Cortex of kidney (tissue), 1 donor: ENCODE data around the gene MAP3K5.
"Not testable (repeated sequence)": the region's sequence is repeated elsewhere in the genome, so short reads cannot be mapped to it uniquely, and the experiment has no call there.

Source experiments
- DNase-seq: peaks from one replicate; lab custom pipeline; 2025; lab: John Stamatoyannopoulos, UW

Gene MAP3K5

DNA sequence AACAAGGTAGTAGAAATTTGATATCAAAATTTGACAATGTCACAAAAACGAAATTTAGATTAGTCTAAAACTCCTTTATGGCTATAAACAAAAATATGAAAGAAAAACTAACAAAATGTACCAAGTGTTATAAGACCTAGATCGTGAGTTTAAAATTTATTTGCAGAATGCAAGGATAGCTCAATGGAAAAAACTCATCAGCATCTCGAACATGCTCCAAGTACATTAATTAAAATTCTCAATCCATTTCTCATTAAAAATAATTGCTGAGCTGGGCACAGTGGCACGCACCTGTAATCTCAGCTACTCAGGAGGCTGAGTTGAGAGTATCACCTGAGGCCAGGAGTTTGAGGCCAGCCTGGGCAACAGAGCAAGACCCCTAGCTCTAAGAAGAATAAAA is 70.8 kb downstream of the MAP3K5 start:
- no peak for DNase-seq

- DNase-seq: no peak
Measured at GRCh38 chr6:136720045-136720770, 72.1 kb downstream of the MAP3K5 start.

GRCh38 chr6:136719280-136720044 is 72.8 kb downstream of the MAP3K5 start:
- DNase-seq: no peak

DNA sequence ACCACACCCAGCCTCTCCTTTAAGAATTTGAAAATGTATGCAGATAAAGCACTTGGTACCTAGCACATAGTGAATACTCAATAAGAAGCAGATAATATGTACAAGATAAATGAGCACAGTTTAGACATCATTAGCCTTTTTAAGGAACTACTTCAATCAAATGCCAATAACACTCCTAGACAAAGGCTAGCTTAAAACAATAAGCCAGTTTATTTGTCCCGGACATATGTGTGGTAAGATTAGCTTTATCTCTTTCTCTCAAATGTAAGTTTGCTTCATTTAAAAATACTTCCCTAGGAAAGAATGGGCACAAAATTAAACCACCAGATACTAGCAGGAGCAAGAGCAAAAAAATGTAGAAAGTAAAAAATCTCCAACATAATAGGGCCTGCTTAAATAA is 73.8 kb downstream of the MAP3K5 start:
- no peak for DNase-seq

DNA sequence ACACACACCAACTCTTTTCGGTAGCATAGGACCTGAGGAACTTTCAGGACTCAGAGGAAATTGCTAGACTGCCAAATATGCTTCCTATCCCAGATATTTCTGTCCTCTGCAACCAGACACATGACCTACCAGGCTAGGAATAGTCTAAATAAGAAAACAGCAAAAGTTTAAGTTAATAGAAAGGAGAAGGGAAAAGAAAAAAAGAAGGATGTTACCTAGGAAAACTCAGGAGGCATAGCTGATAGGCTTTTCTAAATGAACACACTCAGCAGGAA is 74.6 kb downstream of the MAP3K5 start:
- DNase-seq: no peak

DNA sequence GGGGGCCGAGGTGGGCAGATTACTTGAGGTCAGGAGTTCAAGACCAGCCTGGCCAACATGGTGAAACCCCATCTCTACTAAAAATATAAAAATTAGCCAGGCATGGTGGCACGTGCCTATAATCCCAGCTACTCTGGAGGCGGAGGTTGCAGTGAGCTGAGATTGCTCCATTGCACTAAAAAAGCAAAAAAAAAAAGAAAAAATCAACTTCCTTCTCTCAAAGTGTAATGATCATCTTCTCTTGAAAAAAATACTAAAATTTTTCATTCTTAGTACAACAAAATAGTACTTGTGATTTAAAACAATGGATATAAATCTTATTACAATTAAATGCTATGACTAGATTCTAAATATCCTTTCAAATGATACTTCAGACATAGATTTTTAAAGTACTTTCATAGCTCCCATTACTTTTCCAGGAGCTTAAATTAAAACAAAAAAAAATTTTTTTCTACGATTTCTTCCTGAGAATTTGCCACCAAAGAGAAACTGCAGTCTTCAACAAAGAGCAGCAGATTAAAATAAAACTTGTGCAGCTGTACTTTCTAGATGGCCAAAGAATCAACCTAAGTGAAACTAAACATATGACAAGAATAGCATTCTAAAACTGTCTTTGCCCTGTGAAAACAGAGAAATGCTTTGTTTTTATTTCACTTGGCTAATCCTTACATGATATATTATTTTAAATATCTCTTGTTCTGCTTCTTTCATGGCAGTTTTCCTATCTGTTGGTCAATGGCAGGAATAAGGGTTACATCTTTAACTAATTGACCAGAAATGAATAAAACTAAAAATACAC is 75.2 kb downstream of the MAP3K5 start:
- no peak for DNase-seq

DNA sequence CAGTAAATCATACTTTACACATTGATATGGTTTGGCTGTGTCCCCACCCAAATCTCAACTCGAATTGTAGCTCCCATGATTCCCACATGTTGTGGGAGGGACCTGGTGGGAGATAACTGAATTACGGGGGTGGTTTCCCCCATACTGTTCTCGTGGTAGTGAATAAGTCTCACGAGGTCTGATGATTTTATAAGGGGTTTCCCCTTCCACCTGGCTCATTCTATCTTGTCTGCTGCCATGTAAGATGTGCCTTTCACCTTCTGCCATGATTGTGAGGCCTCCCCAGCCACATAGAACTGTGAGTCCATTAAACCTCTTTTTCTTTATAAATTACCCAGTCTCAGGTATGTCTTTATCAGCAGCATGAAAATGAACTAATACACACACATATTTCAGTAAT is 79.6 kb downstream of the MAP3K5 start:
- DNase-seq: not testable (repeated sequence)

- no peak for DNase-seq
Measured at GRCh38 chr6:136711644-136712043, 80.6 kb downstream of the MAP3K5 start.

DNA sequence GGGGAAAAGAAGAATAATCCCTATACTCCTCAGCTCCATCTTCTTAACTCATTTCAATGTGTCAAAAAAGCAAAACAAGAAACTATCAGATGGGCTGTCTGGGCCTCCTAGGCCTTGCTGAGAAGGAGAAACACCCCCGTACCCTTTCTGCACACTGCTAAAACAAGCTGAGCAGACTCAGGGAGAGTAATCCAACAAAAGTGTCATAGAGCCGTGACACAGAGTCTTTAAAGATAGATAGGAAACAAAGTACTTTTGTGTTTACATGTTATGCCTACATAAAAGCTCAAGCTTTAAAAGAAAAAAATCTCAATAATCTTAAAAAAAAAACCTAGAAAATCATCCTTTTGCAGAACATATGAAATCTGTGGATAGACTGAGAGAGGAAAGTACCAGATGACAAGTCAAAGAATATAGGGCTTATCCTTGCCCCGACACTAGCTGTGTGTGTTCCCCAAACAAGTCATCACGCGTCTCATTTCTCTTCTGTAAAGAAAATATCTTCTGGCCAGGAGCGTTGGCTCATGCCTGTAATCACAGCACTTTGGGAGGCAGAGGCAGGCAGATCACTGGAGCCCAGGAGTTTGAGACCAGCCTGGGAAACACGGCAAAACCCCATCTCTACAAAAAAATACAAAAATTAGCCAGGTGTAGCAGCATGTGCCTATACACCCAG is 81.3 kb downstream of the MAP3K5 start:
- DNase-seq: no peak

- no peak for DNase-seq
Measured at GRCh38 chr6:136709429-136709828, 82.8 kb downstream of the MAP3K5 start.

- no peak for DNase-seq
Measured at GRCh38 chr6:136706430-136706829, 85.8 kb downstream of the MAP3K5 start.

GRCh38 chr6:136703331-136703865 is 88.9 kb downstream of the MAP3K5 start:
- DNase-seq: no peak

DNA sequence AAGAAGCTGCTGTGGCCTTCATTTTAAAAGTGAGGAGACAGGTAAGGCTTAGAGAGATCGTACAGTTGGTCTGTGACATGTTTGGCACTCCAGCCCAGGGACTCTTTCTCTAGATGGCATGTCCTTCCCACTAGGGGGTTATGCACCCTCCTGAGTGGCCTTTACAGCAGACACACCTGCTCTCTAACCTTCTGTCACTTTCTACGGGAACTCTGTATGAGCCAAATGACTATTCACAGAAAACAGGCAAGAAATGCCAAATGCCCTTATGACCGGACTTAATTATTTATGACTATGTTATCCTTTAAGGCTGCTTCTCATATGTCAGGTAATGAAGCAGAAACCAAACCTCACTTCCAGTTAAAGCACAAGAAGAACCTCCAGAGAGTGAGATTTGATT is 91.2 kb downstream of the MAP3K5 start:
- no peak for DNase-seq

DNA sequence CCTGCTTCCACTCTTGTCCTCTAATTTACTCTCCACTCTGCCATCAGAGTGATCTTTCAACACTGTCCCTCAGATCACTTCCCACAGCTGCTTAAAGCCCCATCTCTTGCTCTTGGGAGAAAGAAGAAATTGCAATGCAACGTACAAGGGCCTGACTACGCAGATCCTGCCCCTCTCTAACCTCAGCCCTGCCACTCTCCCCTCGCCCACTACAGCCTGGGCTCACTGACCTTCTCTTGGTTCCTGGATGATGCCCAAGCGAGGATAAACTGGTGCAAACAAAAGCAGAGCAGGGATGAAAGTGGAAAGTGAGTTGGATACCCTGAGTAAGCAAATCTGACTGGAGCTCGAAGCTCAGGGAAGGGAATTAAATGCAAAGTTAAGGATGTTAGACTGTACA is 92.9 kb downstream of the MAP3K5 start:
- no peak for DNase-seq

DNA sequence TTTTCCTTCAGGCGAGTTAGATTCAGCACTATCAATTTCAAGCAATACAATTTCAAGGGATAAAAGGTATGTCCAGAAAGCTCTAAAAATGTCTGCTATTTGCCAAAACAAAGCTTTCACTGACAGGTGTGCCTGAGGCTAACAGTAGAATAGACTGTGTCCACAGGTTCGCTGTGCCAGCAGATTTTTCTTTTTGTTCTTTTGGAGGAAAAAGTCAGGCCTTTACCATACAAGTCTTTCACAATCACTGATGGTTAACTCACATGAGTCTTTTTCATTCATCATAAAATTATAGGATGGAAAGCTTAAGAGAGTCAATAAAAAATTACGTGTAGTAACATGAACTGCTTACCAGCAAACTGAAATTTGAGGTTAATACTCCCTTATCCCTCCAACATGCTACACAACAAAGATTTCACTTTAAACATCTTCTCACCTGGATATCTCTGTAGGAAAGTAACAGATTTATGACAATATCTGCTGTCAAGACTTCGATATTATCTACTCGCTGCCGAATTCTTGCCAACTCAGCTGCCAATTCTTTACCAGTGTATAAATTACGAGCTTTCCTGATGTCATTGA is 95.4 kb downstream of the MAP3K5 start:
- DNase-seq: no peak

DNA sequence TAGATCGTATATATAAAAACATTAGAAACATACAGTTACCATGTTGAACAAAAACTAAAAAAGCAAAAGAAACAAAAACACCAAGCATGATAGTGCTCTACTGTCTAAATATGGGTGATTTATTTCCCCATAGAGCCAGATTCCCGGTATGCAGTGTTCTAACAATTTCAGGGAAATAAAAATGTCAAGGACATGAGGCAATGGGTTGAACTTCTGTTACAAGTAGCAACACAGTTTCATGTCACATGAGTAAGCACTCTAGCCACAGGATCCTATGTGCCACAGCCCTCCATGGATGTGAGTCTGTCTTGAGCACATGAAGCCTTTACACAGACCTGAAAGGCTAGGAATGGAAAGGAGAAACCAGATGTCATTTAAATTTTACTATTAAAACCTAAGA is 96.0 kb downstream of the MAP3K5 start:
- DNase-seq: no peak

- DNase-seq: no peak
Measured at GRCh38 chr6:136695412-136695811, 96.9 kb downstream of the MAP3K5 start.

DNA sequence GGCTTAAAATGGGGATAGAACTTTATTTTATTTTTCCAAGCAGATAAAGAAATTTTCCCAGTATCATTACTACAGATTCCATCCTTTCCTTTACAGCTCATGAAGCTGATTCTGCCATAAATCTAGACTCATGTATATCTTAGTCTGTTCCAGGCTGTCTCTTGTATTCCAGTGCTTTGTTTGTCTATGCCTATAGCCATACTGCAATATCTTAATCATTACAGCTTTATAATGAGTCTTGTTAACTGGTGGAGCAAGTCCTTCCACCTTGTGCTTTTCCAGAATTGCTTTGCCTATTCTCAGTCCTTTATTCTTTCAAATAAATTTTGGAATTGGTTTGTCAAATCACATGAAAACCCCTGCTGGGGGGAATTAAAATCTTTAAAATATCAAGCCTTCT is 99.2 kb downstream of the MAP3K5 start:
- no peak for DNase-seq

- DNase-seq: not testable (repeated sequence)
Measured at GRCh38 chr6:136687894-136688293, 104.4 kb downstream of the MAP3K5 start.

DNA sequence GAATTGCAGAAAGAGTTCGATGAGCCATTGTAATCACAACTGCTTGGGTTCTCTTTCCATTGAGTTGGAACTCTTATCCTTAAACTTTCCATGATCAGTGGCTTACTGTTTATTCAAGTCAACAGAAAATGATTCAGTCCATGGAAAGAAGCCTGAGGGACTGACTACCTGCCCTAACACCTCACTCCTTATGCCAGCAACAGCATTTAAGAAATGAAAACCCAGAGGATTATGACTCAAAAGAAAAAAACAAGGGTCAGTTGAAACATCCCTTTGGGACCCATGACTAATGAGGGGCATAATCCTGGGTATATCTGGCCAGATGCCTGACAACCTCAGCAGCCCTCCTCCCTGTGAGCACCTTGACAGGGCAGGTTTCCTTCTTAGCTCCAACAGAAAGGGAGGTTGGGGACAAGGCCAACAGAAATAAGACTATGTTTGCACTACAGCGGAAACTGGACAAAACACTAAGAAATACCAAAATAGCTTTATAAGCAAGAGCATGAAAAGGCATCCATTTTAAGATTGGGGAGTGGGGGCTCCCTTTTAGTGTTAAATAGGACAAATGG is 106.7 kb downstream of the MAP3K5 start:
- DNase-seq: no peak

DNA sequence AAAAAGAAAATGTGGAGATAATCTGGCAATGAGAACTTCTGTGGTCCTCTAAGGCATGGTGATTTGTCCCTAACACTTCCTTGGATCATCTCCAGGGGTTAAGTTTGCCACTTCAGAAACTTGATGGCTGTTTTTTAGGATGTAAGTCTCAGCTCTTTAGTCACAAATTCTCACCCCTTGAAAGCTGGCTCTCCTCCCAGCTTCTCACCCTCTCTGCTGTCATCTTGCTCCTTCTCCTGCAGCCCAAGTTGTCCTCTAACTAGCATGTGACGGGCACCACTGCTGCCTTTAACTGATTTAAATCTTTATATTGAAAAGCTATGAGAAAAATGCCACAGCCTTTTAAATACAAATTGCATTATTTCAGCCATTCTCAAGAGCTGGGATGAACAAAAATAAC is 107.8 kb downstream of the MAP3K5 start:
- DNase-seq: no peak
